Measurements from ENCODE around the gene ZFYVE21. TPM values are rescaled to one million over a fixed set of nuclear protein-coding genes. Genes with fewer than 3 reads are reported as not detected.

Gene ZFYVE21
- total and polyA plus RNA-seq, 9 donors = 75.6 to 111 (median 83.1) TPM

DNA sequence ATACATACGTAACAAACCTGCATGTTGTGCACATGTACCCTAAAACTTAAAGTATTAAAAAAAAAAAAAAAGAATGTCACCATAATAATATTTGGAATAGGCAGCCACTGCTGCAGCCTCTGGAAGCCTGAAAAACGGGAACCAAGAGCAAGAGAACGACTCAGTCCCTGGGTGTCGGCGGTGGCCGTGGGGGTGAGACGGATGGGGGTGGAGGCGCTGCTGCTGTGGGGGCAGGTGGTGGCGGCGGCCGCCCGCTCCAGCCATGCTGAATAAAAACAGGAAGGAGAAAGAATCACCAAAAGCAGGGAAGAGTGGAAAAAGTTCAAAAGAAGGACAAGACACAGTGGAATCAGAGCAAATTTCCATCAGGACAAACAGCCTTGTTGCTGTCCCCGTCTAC is 46.9 kb downstream of the ZFYVE21 start:
- Histone ChIP-seq H3K36me3 (no peaks in the 10 kb centered on the region), H3K4me3 (no peak overlapping the region), H3K27me3 (no peaks in the 10 kb centered on the region), H3K4me1 (ENCODE audit: insufficient read depth) (no peaks in the 10 kb centered on the region), H3K27ac (no peak overlapping the region), H3K9me3 (peaks cover 0 to 3% of the 10 kb centered on the region in 2 donors)
- no peak for TF ChIP-seq EP300 (IDR thresholded peaks at IDR 0.05)
- TF ChIP-seq POLR2A (IDR thresholded peaks at IDR 0.05) = no peak
- TF ChIP-seq, protein P1, sequence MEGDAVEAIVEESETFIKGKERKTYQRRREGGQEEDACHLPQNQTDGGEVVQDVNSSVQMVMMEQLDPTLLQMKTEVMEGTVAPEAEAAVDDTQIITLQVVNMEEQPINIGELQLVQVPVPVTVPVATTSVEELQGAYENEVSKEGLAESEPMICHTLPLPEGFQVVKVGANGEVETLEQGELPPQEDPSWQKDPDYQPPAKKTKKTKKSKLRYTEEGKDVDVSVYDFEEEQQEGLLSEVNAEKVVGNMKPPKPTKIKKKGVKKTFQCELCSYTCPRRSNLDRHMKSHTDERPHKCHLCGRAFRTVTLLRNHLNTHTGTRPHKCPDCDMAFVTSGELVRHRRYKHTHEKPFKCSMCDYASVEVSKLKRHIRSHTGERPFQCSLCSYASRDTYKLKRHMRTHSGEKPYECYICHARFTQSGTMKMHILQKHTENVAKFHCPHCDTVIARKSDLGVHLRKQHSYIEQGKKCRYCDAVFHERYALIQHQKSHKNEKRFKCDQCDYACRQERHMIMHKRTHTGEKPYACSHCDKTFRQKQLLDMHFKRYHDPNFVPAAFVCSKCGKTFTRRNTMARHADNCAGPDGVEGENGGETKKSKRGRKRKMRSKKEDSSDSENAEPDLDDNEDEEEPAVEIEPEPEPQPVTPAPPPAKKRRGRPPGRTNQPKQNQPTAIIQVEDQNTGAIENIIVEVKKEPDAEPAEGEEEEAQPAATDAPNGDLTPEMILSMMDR (IDR thresholded peaks at IDR 0.05) = no peak
- intact Hi-C loops (cut with DNase I) = no loop called here
- WGBS, 3 donors = 91 to 93% (median 92%) methylated on average over 13 of the region's 13 CpGs
- no peak for DNase-seq

DNA sequence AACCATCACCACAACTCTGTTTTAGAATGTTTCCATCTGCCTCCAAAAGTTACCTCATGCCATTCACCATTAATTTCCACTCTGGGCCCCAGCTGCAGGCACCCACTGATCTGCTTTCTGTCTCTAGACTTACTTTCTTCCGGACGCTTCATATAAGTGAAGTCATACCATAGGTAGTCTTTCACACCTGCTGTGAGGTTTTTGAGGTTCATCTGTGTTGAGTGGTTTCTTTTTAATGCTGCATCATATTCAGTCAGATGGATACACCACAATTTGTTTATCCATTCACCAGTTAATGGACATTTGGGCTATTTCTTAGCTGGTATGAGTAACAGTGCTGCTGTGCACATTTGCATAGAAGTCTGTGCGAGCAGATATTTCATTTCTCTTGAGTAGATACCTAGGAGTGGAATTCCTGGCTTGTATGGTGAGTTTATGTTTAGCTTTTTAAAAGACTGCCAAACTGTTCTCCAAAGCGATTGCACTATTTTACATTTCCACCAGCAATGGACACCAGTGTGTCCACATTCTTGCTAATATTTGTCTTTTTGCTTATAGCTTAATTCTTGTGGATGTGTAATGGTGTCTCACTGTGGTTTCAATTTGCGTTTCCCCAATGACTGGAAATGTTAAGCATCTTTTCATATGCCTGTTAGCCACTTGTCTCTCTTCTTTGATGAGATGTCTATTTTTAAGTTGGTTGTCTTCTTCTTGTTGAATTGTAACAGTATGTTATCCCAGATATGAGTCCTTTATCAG is 48.3 kb downstream of the ZFYVE21 start:
- intact Hi-C loops (cut with DNase I) = no loop called here
- H3K27ac ChIP-seq = no peak overlapping the region
- H3K4me1 ChIP-seq (ENCODE audit: insufficient read depth) = no peaks in the 10 kb centered on the region
- H3K27me3 ChIP-seq = no peaks in the 10 kb centered on the region
- H3K9me3 ChIP-seq = peaks cover 0 to 3% of the 10 kb centered on the region in 2 donors
- TF ChIP-seq, protein P1 (IDR thresholded peaks at IDR 0.05) = no peak
- TF ChIP-seq EP300 (IDR thresholded peaks at IDR 0.05) = no peak
- TF ChIP-seq POLR2A (IDR thresholded peaks at IDR 0.05) = no peak
- DNase-seq = no peak
- no peaks in the 10 kb centered on the region for H3K36me3 ChIP-seq
- no peak overlapping the region for H3K4me3 ChIP-seq
- WGBS, 3 donors = 94 to 95% (median 95%) methylated on average over 5 of the region's 5 CpGs

DNA sequence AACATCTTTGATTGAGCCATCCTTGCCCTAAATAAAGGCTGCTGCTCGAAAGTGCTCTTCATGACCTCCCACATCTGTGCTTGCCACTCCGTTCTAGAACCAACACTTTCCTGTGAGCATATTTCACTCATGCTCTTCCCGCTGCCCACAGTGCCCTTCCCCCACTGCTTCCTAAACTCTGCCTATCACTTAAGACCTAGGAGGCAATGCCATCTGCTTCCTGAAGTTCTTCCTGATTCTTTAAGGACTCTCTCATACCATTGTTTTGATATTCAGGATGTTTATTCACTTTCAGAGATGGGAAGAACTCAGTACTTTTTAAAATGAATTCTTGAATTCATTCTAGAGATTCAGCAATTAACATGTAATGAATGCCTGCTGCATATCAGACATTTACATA is 49.9 kb downstream of the ZFYVE21 start:
- H3K27me3 ChIP-seq = no peaks in the 10 kb centered on the region
- intact Hi-C loops (cut with DNase I) = no loop called here
- WGBS, 3 donors = 91 to 94% (median 93%) methylated on average over 3 of the region's 3 CpGs
- H3K36me3 ChIP-seq = no peaks in the 10 kb centered on the region
- no peak for DNase-seq
- TF ChIP-seq POLR2A (IDR thresholded peaks at IDR 0.05) (no peak), EP300 (IDR thresholded peaks at IDR 0.05) (no peak)
- TF ChIP-seq, protein P1 (IDR thresholded peaks at IDR 0.05) = no peak
- no peak overlapping the region for H3K27ac ChIP-seq
- no peaks in the 10 kb centered on the region for H3K4me1 ChIP-seq (ENCODE audit: insufficient read depth)
- peaks cover 0 to 3% of the 10 kb centered on the region in 2 donors for H3K9me3 ChIP-seq
- no peak overlapping the region for H3K4me3 ChIP-seq

DNA sequence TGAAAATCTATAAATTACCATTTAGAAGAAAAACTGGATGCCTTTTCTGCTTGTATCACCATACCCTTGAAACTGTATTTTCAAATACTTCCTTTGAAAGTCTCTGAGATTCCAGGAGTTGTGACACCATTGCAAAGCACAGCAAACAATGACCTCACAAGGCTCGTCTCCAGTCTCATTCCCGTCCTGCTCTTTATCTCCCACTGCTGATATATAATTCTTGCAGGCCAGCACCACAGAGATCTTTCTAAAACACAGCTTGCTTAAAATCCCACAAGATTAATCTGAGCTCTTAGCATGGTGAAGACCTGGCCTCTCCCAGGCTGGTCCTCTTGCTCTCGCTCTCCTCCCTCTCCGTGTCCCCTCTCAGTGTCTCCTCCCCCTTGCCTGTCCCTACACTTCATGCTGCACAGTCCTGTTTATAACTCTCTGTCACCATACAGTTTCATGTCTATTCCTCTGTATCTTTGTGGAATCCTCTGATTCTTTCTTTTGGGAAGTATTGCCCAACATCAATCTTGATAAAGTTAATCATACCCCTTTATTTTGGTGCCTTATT is 51.8 kb downstream of the ZFYVE21 start:
- H3K27me3 ChIP-seq = no peaks in the 10 kb centered on the region
- H3K36me3 ChIP-seq = no peaks in the 10 kb centered on the region
- H3K4me3 ChIP-seq = no peak overlapping the region
- 68 to 79% (median 75%) methylated on average over 4 of the region's 4 CpGs for WGBS, 3 donors
- H3K9me3 ChIP-seq = peaks cover 0 to 3% of the 10 kb centered on the region in 2 donors
- H3K4me1 ChIP-seq (ENCODE audit: insufficient read depth) = no peaks in the 10 kb centered on the region
- intact Hi-C loops (cut with DNase I) = no loop called here
- TF ChIP-seq EP300 (IDR thresholded peaks at IDR 0.05) (no peak), POLR2A (IDR thresholded peaks at IDR 0.05) (no peak)
- TF ChIP-seq, protein P1 (IDR thresholded peaks at IDR 0.05) = no peak
- DNase-seq = no peak
- H3K27ac ChIP-seq = no peak overlapping the region

All from ovary (tissue), 9 donors.